ENCODE results near the gene CDC25A.

- peak; percentile 58 for TF ChIP-seq CTCF (IDR thresholded peaks at IDR 0.05)
- TF ChIP-seq SIN3A (IDR thresholded peaks at IDR 0.05; ENCODE audit: borderline replicate concordance, insufficient read depth, low read depth, low read length), result no peak
- TF ChIP-seq TCF7L2 (IDR thresholded peaks at IDR 0.05; ENCODE audit: low read depth, low read length), result no peak
Observed at GRCh38 chr3:48151807-48152427, 36.3 kb downstream of the CDC25A start.

Data from Panc1 (cell line).